PC-3 (cell line): ENCODE results near the gene DMKN. TPM values are rescaled to one million over a fixed set of nuclear protein-coding genes. Genes with fewer than 3 reads are reported as not detected.

ENCODE experiments used
- ATAC-seq: fragments of 200-7000 bp; cut with Tn5 transposase; 2 replicates; pipeline ENCODE4 v1.9.1; 2020; ENCODE audit warnings: mild to moderate bottlenecking, moderate library complexity
- BruUV-seq: library from RNA; stranded (reverse); fragments of 400-500 nt; replicated peaks from 2 replicates; lab custom pipeline; 2021; lab: Mats Ljungman, UMichigan
- CTCF ChIA-PET: fragments of 300-600 bp; sonication (Branson Sonifier 250); formaldehyde crosslinking; loops from one replicate; lab custom pipeline; 2022; ENCODE audit warnings: antibody characterized with exemption; lab: Charles Lee
- POLR2A ChIA-PET: fragments of 300-600 bp; sonication (Branson Sonifier 250); formaldehyde crosslinking; loops from one replicate; lab custom pipeline; 2022; ENCODE audit warnings: antibody characterized with exemption; ENCODE audit not compliant: unreplicated experiment; lab: Charles Lee
- DNase-seq: peaks from one replicate; pipeline ENCODE4 v3.0.0-alpha.2; 2015
- H2AFZ ChIP-seq: fragments of 300-600 bp; sonication (generic); 2 replicates; pipeline ENCODE4 v1.6.0; 2016; ENCODE audit warnings: antibody characterized with exemption, low read length
- H3F3A ChIP-seq: fragments of 300-600 bp; sonication (generic); one replicate; pipeline ENCODE4 v1.6.0; 2017; ENCODE audit warnings: antibody characterized with exemption, low read length, control low read depth, mild to moderate bottlenecking; ENCODE audit not compliant: unreplicated experiment
- H3K27ac ChIP-seq: fragments of 300-600 bp; sonication (generic); 2 replicates; pipeline ENCODE4 v1.5.1; 2016; ENCODE audit warnings: mild to moderate bottlenecking, low read length
- H3K27me3 ChIP-seq: fragments of 300-600 bp; sonication (generic); 2 replicates; pipeline ENCODE4 v1.6.1; 2016; ENCODE audit warnings: low read length, mixed read lengths
- H3K36me3 ChIP-seq: fragments of 300-600 bp; sonication (generic); 2 replicates; pipeline ENCODE4 v1.6.1; 2016; ENCODE audit warnings: low read depth, mixed run types, low read length, mixed read lengths
- H3K4me1 ChIP-seq: fragments of 300-600 bp; sonication (generic); 2 replicates; pipeline ENCODE4 v1.5.1; 2016; ENCODE audit warnings: low read length; ENCODE audit not compliant: insufficient read depth
- H3K4me2 ChIP-seq: fragments of 300-600 bp; sonication (generic); 2 replicates; pipeline ENCODE4 v1.6.0; 2016; ENCODE audit warnings: low read length
- H3K4me3 ChIP-seq: fragments of 300-600 bp; sonication (generic); 2 replicates; pipeline ENCODE4 v1.5.1; 2016; ENCODE audit warnings: mild to moderate bottlenecking, low read length, mixed read lengths
- H3K79me2 ChIP-seq: fragments of 300-600 bp; sonication (generic); 2 replicates; pipeline ENCODE4 v1.6.1; 2017; ENCODE audit warnings: low read length, mixed read lengths
- H3K9ac ChIP-seq: fragments of 300-600 bp; sonication (generic); 2 replicates; pipeline ENCODE4 v1.6.0; 2016; ENCODE audit warnings: mild to moderate bottlenecking, low read length
- H3K9me2 ChIP-seq: fragments of 300-600 bp; sonication (generic); replicated peaks from 2 replicates; pipeline ENCODE4 v1.6.1; 2016; ENCODE audit warnings: mixed run types, low read length, mixed read lengths
- H3K9me3 ChIP-seq: fragments of 300-600 bp; sonication (generic); 2 replicates; pipeline ENCODE4 v1.6.1; 2016; ENCODE audit warnings: low read length, mixed read lengths
- H4K20me1 ChIP-seq: fragments of 300-600 bp; sonication (generic); 2 replicates; pipeline ENCODE4 v1.6.1; 2016; ENCODE audit warnings: low read length, mixed read lengths
- EZH2 ChIP-seq: fragments of 300-600 bp; sonication (generic); IDR thresholded peaks from one replicate; pipeline ENCODE4 v1.6.1; 2017; ENCODE audit warnings: antibody characterized with exemption, mild to moderate bottlenecking, low read length; ENCODE audit not compliant: unreplicated experiment
- EZH2phosphoT487 ChIP-seq: fragments of 300-600 bp; sonication (generic); IDR thresholded peaks from 2 replicates; pipeline ENCODE4 v1.6.1; 2018; ENCODE audit warnings: mild to moderate bottlenecking, antibody characterized with exemption, low read length, borderline replicate concordance
- intact Hi-C: fragments of 100-400 bp; cut with micrococcal nuclease; formaldehyde crosslinking; loops from 2 replicates; pipeline ENCODE4 v1.9.0; 2023
- total RNA-seq: library from RNA; depleted of rRNA; stranded (reverse); fragments of >200 nt; gene quantifications from 2 replicates; pipeline ENCODE4 v1.2.3, GENCODE V29; 2014
- TF ChIP-seq, protein P1 (sequence below): fragments of 300-600 bp; sonication (generic); conservative IDR thresholded peaks from 2 replicates; pipeline ENCODE4 v1.5.1; 2017; ENCODE audit warnings: antibody characterized with exemption, low read depth, mild to moderate bottlenecking, low read length

DMKN gene
- total RNA-seq, 1 experiment from 2014 or later, result 128 TPM

DNA sequence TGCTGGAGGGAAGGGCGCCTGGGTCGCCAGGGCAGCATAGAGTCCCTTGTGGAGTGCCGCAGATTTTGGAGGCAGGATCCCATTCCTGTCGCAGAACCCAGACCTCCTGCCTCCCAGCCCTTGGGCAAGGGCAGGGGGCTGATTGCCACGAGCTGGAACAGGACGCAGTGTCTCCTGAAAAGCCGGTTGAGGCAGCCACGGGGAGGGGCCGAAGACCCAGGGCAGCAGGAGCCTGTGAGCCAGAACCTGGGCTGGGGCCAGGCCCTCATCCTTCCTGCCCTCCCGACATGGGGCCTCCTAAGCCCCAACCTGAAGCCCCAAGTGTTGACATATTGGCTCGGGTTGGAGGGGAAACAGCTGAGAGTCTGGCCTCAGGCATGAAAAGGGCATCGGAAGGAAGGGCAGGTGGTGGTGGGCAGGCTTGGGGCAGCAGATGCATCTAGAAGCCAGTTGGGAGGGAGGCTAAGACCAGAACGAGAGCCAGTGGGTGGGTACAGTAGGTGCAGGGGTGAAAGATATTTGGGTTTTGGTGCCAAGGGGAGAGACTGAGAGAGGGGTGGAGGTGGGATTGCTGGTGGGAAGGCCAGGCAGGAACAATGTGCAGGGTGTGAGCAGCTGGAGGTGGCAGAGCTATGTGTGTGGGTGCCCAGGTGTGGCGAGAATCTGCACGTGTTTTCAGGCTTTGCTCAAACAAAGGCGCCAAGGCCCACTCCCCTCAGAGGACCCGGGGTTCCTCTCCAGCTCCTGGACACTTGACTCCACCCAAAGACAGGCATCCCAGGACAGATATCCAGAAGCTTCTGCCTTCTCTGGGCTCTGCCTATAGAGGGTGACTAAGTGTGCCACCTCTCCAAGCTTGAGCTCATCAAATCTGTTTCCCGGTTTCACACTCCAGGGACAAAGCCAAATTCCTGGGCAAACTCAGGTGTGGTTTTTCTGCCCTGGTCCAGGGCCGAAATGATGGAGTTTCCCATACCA is 16.1 kb upstream of the DMKN start:
- TF ChIP-seq EZH2phosphoT487, result no peak
- no peak for TF ChIP-seq EZH2
- TF ChIP-seq, protein P1, sequence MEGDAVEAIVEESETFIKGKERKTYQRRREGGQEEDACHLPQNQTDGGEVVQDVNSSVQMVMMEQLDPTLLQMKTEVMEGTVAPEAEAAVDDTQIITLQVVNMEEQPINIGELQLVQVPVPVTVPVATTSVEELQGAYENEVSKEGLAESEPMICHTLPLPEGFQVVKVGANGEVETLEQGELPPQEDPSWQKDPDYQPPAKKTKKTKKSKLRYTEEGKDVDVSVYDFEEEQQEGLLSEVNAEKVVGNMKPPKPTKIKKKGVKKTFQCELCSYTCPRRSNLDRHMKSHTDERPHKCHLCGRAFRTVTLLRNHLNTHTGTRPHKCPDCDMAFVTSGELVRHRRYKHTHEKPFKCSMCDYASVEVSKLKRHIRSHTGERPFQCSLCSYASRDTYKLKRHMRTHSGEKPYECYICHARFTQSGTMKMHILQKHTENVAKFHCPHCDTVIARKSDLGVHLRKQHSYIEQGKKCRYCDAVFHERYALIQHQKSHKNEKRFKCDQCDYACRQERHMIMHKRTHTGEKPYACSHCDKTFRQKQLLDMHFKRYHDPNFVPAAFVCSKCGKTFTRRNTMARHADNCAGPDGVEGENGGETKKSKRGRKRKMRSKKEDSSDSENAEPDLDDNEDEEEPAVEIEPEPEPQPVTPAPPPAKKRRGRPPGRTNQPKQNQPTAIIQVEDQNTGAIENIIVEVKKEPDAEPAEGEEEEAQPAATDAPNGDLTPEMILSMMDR, result no peak
- ChIA-PET CTCF (interaction anchor here (1.0 kb wide), 1 partner anchor 19 kb away, joined by 3 read pairs; no protein-coding TSS in a partner anchor), POLR2A (no interaction called here)
- ATAC-seq (no peak), DNase-seq (no peak)
- no peak overlapping the region for H2AFZ ChIP-seq
- no peak overlapping the region for H3K9ac ChIP-seq
- no peaks in the 10 kb centered on the region for H3F3A ChIP-seq
- intact Hi-C loops, result no loop called here
- H3K79me2 ChIP-seq, result no peaks in the 10 kb centered on the region
- H3K4me1 ChIP-seq, result peaks cover 3% of the 10 kb centered on the region; the same call in 1 of the 2 replicates
- H4K20me1 ChIP-seq, result no peaks in the 10 kb centered on the region
- BruUV-seq, result no TSS peak
- no peaks in the 10 kb centered on the region for H3K36me3 ChIP-seq
- no peaks in the 10 kb centered on the region for H3K9me2 ChIP-seq
- no peaks in the 10 kb centered on the region for H3K9me3 ChIP-seq
- no peak overlapping the region for H3K4me3 ChIP-seq
- H3K27ac ChIP-seq, result no peak overlapping the region
- H3K27me3 ChIP-seq, result no peaks in the 10 kb centered on the region
- no peak overlapping the region for H3K4me2 ChIP-seq

- H3K4me1 ChIP-seq, result peaks cover 3% of the 10 kb centered on the region; the same call in 1 of the 2 replicates
- TF ChIP-seq, protein P1, result no peak
- TF ChIP-seq EZH2phosphoT487 (no peak), EZH2 (no peak)
- no peaks in the 10 kb centered on the region for H3K9me2 ChIP-seq
- H3K27ac ChIP-seq, result no peak within 1 kb of the TSS
- H2AFZ ChIP-seq, result no peak within 1 kb of the TSS
- no TSS peak for BruUV-seq
- no peaks in the 10 kb centered on the region for H3K36me3 ChIP-seq
- H3K4me2 ChIP-seq, result no peak within 1 kb of the TSS
- no peaks in the 10 kb centered on the region for H3K9me3 ChIP-seq
- no peaks in the 10 kb centered on the region for H3K27me3 ChIP-seq
- H3K4me3 ChIP-seq, result no peak within 1 kb of the TSS
- ChIA-PET CTCF (no interaction called here), POLR2A (no interaction called here)
- DNase-seq (peak; percentile 48), ATAC-seq (no peak)
- H3K79me2 ChIP-seq, result no peaks in the 10 kb centered on the region
- no peaks in the 10 kb centered on the region for H4K20me1 ChIP-seq
- H3K9ac ChIP-seq, result no peak within 1 kb of the TSS
- intact Hi-C loops, result no loop called here
- H3F3A ChIP-seq, result no peaks in the 10 kb centered on the region
These were observed 15.0 kb upstream of the DMKN start, which contains the start of gene SBSN for GRCh38 chr19:35528218-35529038. Gene SBSN, minus strand, starts transcription at chr19:35528311. Its CDS starts 30 bp downstream, at chr19:35528281.
